T-cell (primary cell): ENCODE data around the gene CERS6. TPM values are rescaled to one million over a fixed set of nuclear protein-coding genes. Genes with fewer than 3 reads are reported as not detected.

Source experiments
- ATAC-seq, 4 experiments: fragments of 200-7000 bp in 3 of 4; fragments of 150-1000 bp in 1 of 4; cut with Tn5 transposase; replicated peaks in 1 of 4; 1 replicate in 3 of 4; 2 replicates in 1 of 4; pipeline ENCODE4 v1.10.0; 2021; ENCODE audit warnings: moderate library complexity in 3 of 4, mild to moderate bottlenecking in 2 of 4, moderate number of reproducible peaks in 1 of 4
- CTCF ChIA-PET, 2 donors: fragments of 300-600 bp; sonication (Branson Sonifier 250); formaldehyde crosslinking; loops; one replicate each; lab custom pipeline; 2022; ENCODE audit warnings: antibody characterized with exemption in 2 of 2; lab: Charles Lee
- POLR2A ChIA-PET, 2 donors: fragments of 300-600 bp; sonication (Branson Sonifier 250); formaldehyde crosslinking; loops; one replicate each; lab custom pipeline; 2022; ENCODE audit warnings: antibody characterized with exemption in 2 of 2; lab: Charles Lee
- DNase-seq, 35 experiments: peaks; one replicate each; pipeline versions ENCODE4 v3.0.0 to v3.0.0-alpha.2; 2013 to 2023
- H3K27ac ChIP-seq: one replicate; pipeline ENCODE4 v1.5.1; 2013; ENCODE audit warnings: low read length
- H3K27me3 ChIP-seq, 2 experiments: replicated peaks in 1 of 2; 1 replicate in 1 of 2; 2 replicates in 1 of 2; pipeline versions ENCODE4 v1.6.1 to v1.7.0; 2013; ENCODE audit warnings: low read length in 1 of 2, mixed read lengths in 1 of 2; ENCODE audit not compliant: control insufficient read depth in 2 of 2, insufficient read depth in 2 of 2; ENCODE audit errors: extremely low read depth in 1 of 2
- H3K36me3 ChIP-seq, 2 donors: 1 replicate in 1 of 2; 2 replicates in 1 of 2; pipeline versions ENCODE4 v1.6.1 to v1.7.0; 2013; ENCODE audit warnings: low read length in 1 of 2; ENCODE audit not compliant: control insufficient read depth in 2 of 2, insufficient read depth in 1 of 2; ENCODE audit errors: extremely low read depth in 1 of 2
- H3K4me1 ChIP-seq, 2 experiments: 1 replicate in 1 of 2; 2 replicates in 1 of 2; pipeline versions ENCODE4 v1.6.1 to v1.7.0; 2013; ENCODE audit warnings: low read length in 2 of 2, mixed read lengths in 1 of 2; ENCODE audit not compliant: insufficient read depth in 2 of 2, control insufficient read depth in 1 of 2; ENCODE audit errors: extremely low read depth in 1 of 2
- H3K4me3 ChIP-seq, 2 donors: 1 replicate in 1 of 2; 2 replicates in 1 of 2; pipeline versions ENCODE4 v1.5.1 to v1.7.0; 2013; ENCODE audit warnings: mild to moderate bottlenecking in 2 of 2, low read length in 1 of 2, moderate library complexity in 1 of 2; ENCODE audit not compliant: control insufficient read depth in 1 of 2; ENCODE audit errors: extremely low read depth in 1 of 2
- H3K9me3 ChIP-seq: 2 replicates; pipeline ENCODE4 v1.7.0; 2013
- H3K27ac Mint-ChIP-seq, 2 donors: one replicate each; pipeline ENCODE4 v1.8.0; 2020 to 2021; ENCODE audit warnings: mild to moderate bottlenecking in 2 of 2, mixed read lengths in 2 of 2
- H3K27me3 Mint-ChIP-seq, 2 donors: one replicate each; pipeline ENCODE4 v1.8.0; 2021 to 2022; ENCODE audit warnings: mixed read lengths in 2 of 2
- H3K36me3 Mint-ChIP-seq: one replicate; pipeline ENCODE4 v1.8.0; 2021; ENCODE audit warnings: mixed read lengths
- H3K4me1 Mint-ChIP-seq, 3 donors: one replicate each; pipeline ENCODE4 v1.8.0; 2020 to 2022; ENCODE audit warnings: mixed read lengths in 3 of 3, mild to moderate bottlenecking in 1 of 3
- H3K4me3 Mint-ChIP-seq, 3 donors: one replicate each; pipeline ENCODE4 v1.8.0; 2020 to 2022; ENCODE audit warnings: mild to moderate bottlenecking in 3 of 3, mixed read lengths in 3 of 3, moderate library complexity in 3 of 3
- H3K9me3 Mint-ChIP-seq, 3 donors: one replicate each; pipeline ENCODE4 v1.8.0; 2020 to 2022; ENCODE audit warnings: mixed read lengths in 3 of 3
- WGBS: methylation state at CpG from one replicate; pipeline ENCODE4 v1.1.5; 2013; ENCODE audit warnings: missing lambda C conversion rate; ENCODE audit not compliant: insufficient coverage; 5-methylcytosine and 5-hydroxymethylcytosine counted together
- total RNA-seq, 35 experiments: library from RNA in 6 of 35; stranded (reverse) in 6 of 35; fragments of 120-200 nt in 1 of 35; gene quantifications; one replicate each; pipeline versions ENCODE4 v1.2.1 to v1.2.4 and lab custom pipeline; 2013 to 2026

Gene CERS6
- total RNA-seq, 5 donors from 2014 or later (not counting 1 experiment from before 2014, with no cell fraction given), result 11.1 to 20.3 (median 13.6) TPM

DNA sequence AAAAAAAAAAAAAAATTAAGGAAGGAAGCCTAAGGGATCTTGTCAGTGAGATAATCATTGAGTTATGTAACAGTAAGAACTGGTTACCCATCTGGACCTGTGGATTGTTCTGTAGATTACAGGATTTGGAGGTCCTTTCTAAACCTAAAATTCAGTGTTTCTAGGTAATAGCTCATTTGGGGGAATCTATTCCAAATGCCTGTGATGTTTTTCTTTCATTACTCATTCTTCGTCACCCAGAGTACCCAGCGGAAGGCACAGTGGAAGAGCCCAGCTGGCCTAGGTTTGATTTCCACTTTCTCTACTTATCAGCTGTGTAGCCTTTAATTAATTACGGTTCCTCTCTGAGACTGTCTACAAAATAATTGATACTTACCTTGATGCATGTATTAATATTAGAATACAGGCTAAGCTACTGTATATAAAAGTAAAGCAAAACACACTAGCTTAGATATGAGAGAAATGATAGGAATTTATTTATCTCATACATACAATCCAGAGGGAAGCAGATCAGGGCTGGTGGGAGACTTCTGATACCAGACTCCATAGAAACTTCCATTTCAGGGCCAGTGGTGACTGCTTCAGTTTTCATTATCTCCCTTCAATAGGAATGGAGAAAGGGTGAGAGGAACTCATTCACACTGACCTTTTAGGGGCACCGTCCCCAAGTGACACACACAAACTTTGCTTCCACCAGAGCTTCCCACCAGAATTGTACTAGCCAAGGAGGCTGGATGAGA is 230.6 kb downstream of the CERS6 start:
- DNase-seq (no peak), ATAC-seq (no peak)
- H3K27me3 ChIP-seq, result no peaks in the 10 kb centered on the region
- CTCF ChIA-PET, result interaction anchor here (0.7 to 3.6 kb wide), 11 partner anchors 10 to 351 kb away, joined by 3 to 21 read pairs (median 5); no protein-coding TSS in a partner anchor
- H3K4me1 Mint-ChIP-seq, result peaks cover 0 to 8% (median 3%) of the 10 kb centered on the region in 3 donors
- POLR2A ChIA-PET, result no interaction called here
- no peaks in the 10 kb centered on the region for H3K9me3 Mint-ChIP-seq
- H3K4me1 ChIP-seq, result no peaks in the 10 kb centered on the region
- no peaks in the 10 kb centered on the region for H3K9me3 ChIP-seq
- H3K4me3 Mint-ChIP-seq, result no peak overlapping the region
- H3K4me3 ChIP-seq, result no peak overlapping the region
- H3K36me3 Mint-ChIP-seq, result peaks cover 7% of the 10 kb centered on the region
- no peak overlapping the region for H3K27ac Mint-ChIP-seq
- no peaks in the 10 kb centered on the region for H3K36me3 ChIP-seq
- WGBS, result 100% methylated on average over 2 of the region's 4 CpGs
- H3K27ac ChIP-seq, result no peak overlapping the region
- H3K27me3 Mint-ChIP-seq, result no peaks in the 10 kb centered on the region

DNA sequence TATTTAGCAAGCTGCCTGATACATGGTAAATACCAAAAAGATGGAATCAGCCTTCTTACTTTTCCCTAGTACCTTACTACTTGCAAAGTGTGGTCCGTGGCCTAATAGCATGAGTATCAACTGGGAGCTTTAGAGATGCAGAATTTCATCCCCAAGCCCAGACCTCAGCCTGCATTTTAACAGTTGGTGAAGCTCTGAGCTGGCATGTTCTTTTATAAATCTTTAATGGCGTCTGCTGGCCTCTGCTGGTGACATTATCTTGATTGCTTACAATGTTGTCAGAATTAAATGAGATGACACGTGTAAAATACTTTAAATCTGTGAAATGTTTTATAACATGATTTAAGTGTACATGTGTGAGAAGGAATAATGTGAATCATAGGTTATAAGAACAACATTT is 231.2 kb downstream of the CERS6 start:
- Histone ChIP-seq H3K9me3 (no peaks in the 10 kb centered on the region), H3K27me3 (no peaks in the 10 kb centered on the region), H3K4me1 (no peaks in the 10 kb centered on the region), H3K4me3 (no peak overlapping the region), H3K36me3 (no peaks in the 10 kb centered on the region), H3K27ac (no peak overlapping the region)
- Mint-ChIP-seq H3K9me3 (no peaks in the 10 kb centered on the region), H3K27ac (no peak overlapping the region), H3K36me3 (peaks cover 10% of the 10 kb centered on the region), H3K4me3 (no peak overlapping the region), H3K27me3 (no peaks in the 10 kb centered on the region), H3K4me1 (peaks cover 0 to 8% (median 3%) of the 10 kb centered on the region in 3 donors)
- CTCF ChIA-PET, result interaction anchor here (0.6 to 3.6 kb wide), 13 partner anchors 9 to 950 kb away, joined by 3 to 21 read pairs (median 5); no protein-coding TSS in a partner anchor
- ATAC-seq (peak in 1 of 4 experiments; percentile 35), DNase-seq (peak in 19 of 35 experiments; percentile 4 to 41 (median 13))
- WGBS, result 75% methylated on average over 2 of the region's 3 CpGs
- POLR2A ChIA-PET, result interaction anchor here in 1 of 2 donors (0.6 kb wide), 1 partner anchor 281 kb away, joined by 10 read pairs; no protein-coding TSS in a partner anchor

DNA sequence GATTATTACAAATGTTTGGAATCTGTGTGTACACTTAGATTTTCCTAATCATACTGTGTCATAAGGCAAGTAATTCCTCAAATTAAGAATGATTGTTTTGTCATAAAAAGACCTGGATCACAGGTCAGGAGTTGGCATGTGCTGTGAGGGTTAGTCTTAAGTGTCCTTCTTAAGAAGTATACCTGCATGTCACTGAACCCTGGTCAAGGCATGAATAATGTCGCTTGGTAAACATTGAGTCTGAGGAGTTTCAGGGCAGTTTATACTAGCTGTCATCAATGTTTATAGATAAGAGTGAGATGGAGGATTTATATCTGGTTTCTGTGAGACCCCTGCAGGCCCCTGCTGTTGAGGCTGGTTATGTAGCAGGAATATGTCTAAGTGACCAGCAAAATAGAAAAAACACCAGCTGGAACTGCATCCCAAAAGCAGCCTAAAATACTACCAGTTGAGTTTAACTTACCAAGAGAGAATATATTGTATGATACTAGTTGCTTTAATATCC is 234.4 kb downstream of the CERS6 start:
- Histone ChIP-seq H3K27me3 (no peaks in the 10 kb centered on the region), H3K4me1 (no peaks in the 10 kb centered on the region), H3K4me3 (no peak overlapping the region), H3K27ac (no peak overlapping the region), H3K36me3 (no peaks in the 10 kb centered on the region), H3K9me3 (no peaks in the 10 kb centered on the region)
- H3K9me3 Mint-ChIP-seq, result no peaks in the 10 kb centered on the region
- ATAC-seq (no peak), DNase-seq (no peak)
- H3K4me1 Mint-ChIP-seq, result peaks cover 0 to 8% (median 3%) of the 10 kb centered on the region in 3 donors
- CTCF ChIA-PET, result interaction anchor here in 1 of 2 donors (0.6 kb wide), 1 partner anchor 480 kb away, joined by 3 read pairs; no protein-coding TSS in a partner anchor
- peaks cover 19% of the 10 kb centered on the region for H3K36me3 Mint-ChIP-seq
- H3K27me3 Mint-ChIP-seq, result no peaks in the 10 kb centered on the region
- no peak overlapping the region for H3K4me3 Mint-ChIP-seq
- WGBS, result 100% methylated on average over 1 of the region's 1 CpG
- H3K27ac Mint-ChIP-seq, result no peak overlapping the region
- POLR2A ChIA-PET, result interaction anchor here in 1 of 2 donors (0.6 kb wide), 1 partner anchor 38 kb away, joined by 3 read pairs; no protein-coding TSS in a partner anchor

DNA sequence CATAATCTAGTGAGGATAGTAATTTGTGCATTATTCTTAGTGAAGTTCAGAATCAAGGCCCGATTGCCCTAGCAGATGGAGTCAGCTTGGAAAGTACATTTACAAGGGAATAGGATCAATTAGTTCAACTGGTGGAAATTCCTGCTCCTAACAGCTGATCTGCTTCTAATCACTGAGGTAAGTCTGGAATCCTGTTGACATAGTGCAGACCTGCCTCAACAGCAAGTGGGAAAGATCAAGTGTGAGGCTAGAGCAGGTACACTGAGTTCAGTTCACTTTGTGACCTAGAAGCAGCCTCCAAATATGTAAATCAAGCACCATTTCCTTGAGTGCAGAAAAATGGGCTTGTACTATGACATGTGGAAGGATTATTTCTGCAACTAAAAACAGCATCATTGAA is 235.1 kb downstream of the CERS6 start:
- Histone ChIP-seq H3K4me3 (no peak overlapping the region), H3K36me3 (no peaks in the 10 kb centered on the region), H3K9me3 (no peaks in the 10 kb centered on the region), H3K4me1 (no peaks in the 10 kb centered on the region), H3K27ac (no peak overlapping the region), H3K27me3 (no peaks in the 10 kb centered on the region)
- H3K4me1 Mint-ChIP-seq, result peaks cover 0 to 5% (median 3%) of the 10 kb centered on the region in 3 donors
- ChIA-PET POLR2A (no interaction called here), CTCF (no interaction called here)
- no peaks in the 10 kb centered on the region for H3K27me3 Mint-ChIP-seq
- no peak overlapping the region for H3K27ac Mint-ChIP-seq
- no peak overlapping the region for H3K4me3 Mint-ChIP-seq
- H3K9me3 Mint-ChIP-seq, result no peaks in the 10 kb centered on the region
- DNase-seq (no peak), ATAC-seq (no peak)
- H3K36me3 Mint-ChIP-seq, result peaks cover 25% of the 10 kb centered on the region
- 100% methylated on average over 1 of the region's 1 CpG for WGBS

DNA sequence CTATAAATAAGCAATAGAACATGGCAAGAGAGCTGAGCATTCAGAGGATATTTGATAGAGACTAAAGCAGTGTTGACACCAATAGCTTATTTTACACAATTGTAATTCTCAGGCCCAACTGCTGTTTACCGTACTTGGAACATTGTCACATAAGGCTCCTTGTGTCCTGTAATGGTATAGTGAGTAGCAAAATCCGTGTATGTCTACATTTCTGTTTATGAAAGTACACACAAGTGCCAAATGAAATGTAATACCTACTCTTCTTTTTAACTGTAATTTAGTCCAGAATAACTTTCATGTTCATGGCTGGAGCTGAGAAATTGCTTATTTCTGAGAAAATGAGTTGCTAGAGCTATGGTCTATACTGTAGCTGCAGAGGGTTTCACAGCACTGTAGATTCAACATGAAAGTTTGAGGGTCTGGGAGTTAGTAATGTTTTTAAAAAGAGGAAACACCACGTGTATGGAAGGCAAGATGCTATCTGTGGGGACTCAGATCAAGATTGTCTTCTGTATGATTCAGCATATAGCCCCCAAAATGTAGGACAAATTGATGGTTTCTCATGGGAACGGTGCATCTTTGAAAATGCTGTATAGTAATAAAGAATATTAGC is 236.2 kb downstream of the CERS6 start:
- Mint-ChIP-seq H3K4me3 (no peak overlapping the region), H3K27ac (no peak overlapping the region), H3K36me3 (peaks cover 30% of the 10 kb centered on the region), H3K27me3 (no peaks in the 10 kb centered on the region), H3K9me3 (no peaks in the 10 kb centered on the region), H3K4me1 (peaks cover 0 to 3% (median 0%) of the 10 kb centered on the region in 3 donors)
- no peaks in the 10 kb centered on the region for H3K27me3 ChIP-seq
- no peak for DNase-seq
- ChIA-PET CTCF (interaction anchor here (0.5 to 1.5 kb wide), 3 partner anchors 270 to 574 kb away, joined by 3 read pairs; no protein-coding TSS in a partner anchor), POLR2A (no interaction called here)
- no peaks in the 10 kb centered on the region for H3K4me1 ChIP-seq
- ATAC-seq, result no peak
- WGBS, result 29% methylated on average over 2 of the region's 4 CpGs
- no peak overlapping the region for H3K27ac ChIP-seq
- H3K36me3 ChIP-seq, result peaks cover 0 to 4% of the 10 kb centered on the region in 2 donors
- no peaks in the 10 kb centered on the region for H3K9me3 ChIP-seq
- H3K4me3 ChIP-seq, result no peak overlapping the region

DNA sequence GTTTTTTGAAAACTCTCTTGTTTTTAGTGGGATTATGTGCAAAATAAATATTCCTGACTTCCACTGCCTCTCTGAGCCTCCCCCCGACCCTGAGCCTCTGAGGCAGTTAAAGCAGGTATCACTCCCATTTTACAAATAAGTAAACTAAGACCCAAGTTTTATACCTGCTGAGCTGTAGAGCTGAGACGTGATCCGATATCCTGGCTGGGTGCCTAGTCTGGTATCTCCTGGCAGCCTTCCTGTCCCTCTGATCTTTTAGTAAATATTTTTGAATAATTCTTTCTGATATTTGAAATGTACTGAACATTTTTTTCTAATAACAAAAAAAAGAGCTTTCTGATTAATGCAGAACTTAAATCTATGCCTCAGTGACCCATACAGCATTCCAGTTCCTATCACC is 238.1 kb downstream of the CERS6 start:
- Histone ChIP-seq H3K27ac (no peak overlapping the region), H3K4me1 (no peaks in the 10 kb centered on the region), H3K9me3 (no peaks in the 10 kb centered on the region), H3K36me3 (peaks cover 0 to 4% of the 10 kb centered on the region in 2 donors), H3K4me3 (no peak overlapping the region), H3K27me3 (no peaks in the 10 kb centered on the region)
- WGBS, result 100% methylated on average over 1 of the region's 3 CpGs
- no peak for DNase-seq
- Mint-ChIP-seq H3K4me1 (peaks cover 0 to 3% (median 0%) of the 10 kb centered on the region in 3 donors), H3K27ac (no peak overlapping the region), H3K27me3 (no peaks in the 10 kb centered on the region), H3K4me3 (no peak overlapping the region), H3K36me3 (peaks cover 45% of the 10 kb centered on the region), H3K9me3 (no peaks in the 10 kb centered on the region)
- ChIA-PET POLR2A (no interaction called here), CTCF (interaction anchor here in 1 of 2 donors (0.5 kb wide), 1 partner anchor 354 kb away, joined by 6 read pairs; no protein-coding TSS in a partner anchor)
- ATAC-seq, result no peak
